DND-41 (cell line): ENCODE measurements around the gene SMLR1.

Source experiments
- EZH2 ChIP-seq: IDR thresholded peaks from 3 replicates; pipeline ENCODE4 v1.6.1; 2012; ENCODE audit warnings: borderline replicate concordance, low read depth, mild to moderate bottlenecking, moderate library complexity, low read length, inconsistent platforms; ENCODE audit not compliant: severe bottlenecking
- TF ChIP-seq, protein P1 (sequence below): IDR thresholded peaks from 2 replicates; pipeline ENCODE4 v1.5.1; 2012; ENCODE audit warnings: borderline replicate concordance, low read length, moderate library complexity, mild to moderate bottlenecking; ENCODE audit not compliant: poor library complexity, severe bottlenecking; ENCODE audit errors: extremely low read depth

DNA sequence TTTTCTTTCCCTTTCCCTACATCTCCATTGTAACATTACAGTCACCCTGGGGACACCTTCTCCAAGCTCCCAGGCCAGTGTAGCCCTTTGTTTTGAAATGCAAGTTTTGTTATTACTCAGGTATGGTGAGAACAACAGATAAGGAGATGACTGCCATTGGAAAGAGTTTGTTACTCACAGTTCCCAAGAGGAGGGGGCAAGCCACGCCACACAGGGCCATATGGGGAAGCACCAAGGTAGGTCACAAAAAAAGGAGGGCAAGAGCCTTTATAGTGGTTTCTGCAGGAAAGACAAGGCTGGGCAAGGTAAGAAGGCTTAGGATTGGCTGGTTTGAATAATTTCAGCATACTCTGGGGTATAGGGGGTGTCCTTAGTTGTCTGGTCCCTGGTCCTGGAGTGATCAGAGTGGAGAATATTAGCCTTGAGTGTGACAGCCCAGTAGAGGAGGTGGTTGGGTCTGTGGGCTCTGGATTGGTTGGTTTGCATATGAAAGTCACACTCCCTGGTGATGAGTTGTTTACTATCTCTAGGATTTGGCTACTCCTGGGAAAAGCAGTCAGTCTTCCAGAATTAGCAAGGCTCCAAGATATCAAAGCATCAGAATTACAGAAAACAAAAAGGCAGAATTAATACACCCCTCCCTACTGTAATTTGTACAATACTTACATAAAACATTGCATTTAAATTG, 33.1 kb upstream of the SMLR1 start:
- TF ChIP-seq, protein P1, sequence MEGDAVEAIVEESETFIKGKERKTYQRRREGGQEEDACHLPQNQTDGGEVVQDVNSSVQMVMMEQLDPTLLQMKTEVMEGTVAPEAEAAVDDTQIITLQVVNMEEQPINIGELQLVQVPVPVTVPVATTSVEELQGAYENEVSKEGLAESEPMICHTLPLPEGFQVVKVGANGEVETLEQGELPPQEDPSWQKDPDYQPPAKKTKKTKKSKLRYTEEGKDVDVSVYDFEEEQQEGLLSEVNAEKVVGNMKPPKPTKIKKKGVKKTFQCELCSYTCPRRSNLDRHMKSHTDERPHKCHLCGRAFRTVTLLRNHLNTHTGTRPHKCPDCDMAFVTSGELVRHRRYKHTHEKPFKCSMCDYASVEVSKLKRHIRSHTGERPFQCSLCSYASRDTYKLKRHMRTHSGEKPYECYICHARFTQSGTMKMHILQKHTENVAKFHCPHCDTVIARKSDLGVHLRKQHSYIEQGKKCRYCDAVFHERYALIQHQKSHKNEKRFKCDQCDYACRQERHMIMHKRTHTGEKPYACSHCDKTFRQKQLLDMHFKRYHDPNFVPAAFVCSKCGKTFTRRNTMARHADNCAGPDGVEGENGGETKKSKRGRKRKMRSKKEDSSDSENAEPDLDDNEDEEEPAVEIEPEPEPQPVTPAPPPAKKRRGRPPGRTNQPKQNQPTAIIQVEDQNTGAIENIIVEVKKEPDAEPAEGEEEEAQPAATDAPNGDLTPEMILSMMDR = no peak
- no peak for TF ChIP-seq EZH2
